WTC11 (cell line): Measurements from ENCODE around the gene TAGLN3. TPM values are rescaled to one million over a fixed set of nuclear protein-coding genes. Genes with fewer than 3 reads are reported as not detected.

Experiments used
- ATAC-seq: fragments of 200-7000 bp; cut with Tn5 transposase; 2 replicates; pipeline ENCODE4 v1.10.0; 2021; ENCODE audit warnings: mild to moderate bottlenecking, moderate library complexity
- CTCF ChIA-PET: fragments of 300-600 bp; sonication (Branson Sonifier 250); formaldehyde crosslinking; loops from one replicate; lab custom pipeline; 2021; ENCODE audit warnings: antibody characterized with exemption; lab: Charles Lee
- POLR2A ChIA-PET: fragments of 350-600 bp; sonication (Branson Sonifier 250); formaldehyde crosslinking; loops from one replicate; lab custom pipeline; 2021; ENCODE audit warnings: antibody characterized with exemption; lab: Charles Lee
- DNase-seq: peaks from one replicate; pipeline ENCODE4 v3.0.0; 2021; ENCODE audit warnings: low spot score
- H3K27ac Mint-ChIP-seq: 2 replicates; pipeline ENCODE4 v1.8.0; 2021; ENCODE audit warnings: mixed read lengths
- H3K27me3 Mint-ChIP-seq: 2 replicates; pipeline ENCODE4 v1.8.0; 2021; ENCODE audit warnings: low read depth, mild to moderate bottlenecking, moderate library complexity, mixed read lengths
- H3K36me3 Mint-ChIP-seq: 2 replicates; pipeline ENCODE4 v1.8.0; 2021; ENCODE audit warnings: mixed read lengths
- H3K4me1 Mint-ChIP-seq: 2 replicates; pipeline ENCODE4 v1.8.0; 2022; ENCODE audit warnings: mixed read lengths
- H3K4me3 Mint-ChIP-seq: 2 replicates; pipeline ENCODE4 v1.8.0; 2021; ENCODE audit warnings: mild to moderate bottlenecking, moderate library complexity, mixed read lengths
- H3K9me3 Mint-ChIP-seq: 2 replicates; pipeline ENCODE4 v1.8.0; 2021; ENCODE audit warnings: mixed read lengths
- CBFB ChIP-seq: sonication (generic); formaldehyde crosslinking; IDR thresholded peaks from 2 replicates; pipeline ENCODE4 v1.8.1; 2022; ENCODE audit warnings: mild to moderate bottlenecking, low read depth, missing genetic modification reagents
- NFE2L1 ChIP-seq: sonication (generic); formaldehyde crosslinking; IDR thresholded peaks from 2 replicates; pipeline ENCODE4 v1.8.1; 2023; ENCODE audit warnings: missing genetic modification reagents
- PRRX2 ChIP-seq: fragments of 250-450 bp; sonication (Bioruptor Pico); IDR thresholded peaks from 2 replicates; pipeline ENCODE4 v1.8.0; 2021; ENCODE audit warnings: mild to moderate bottlenecking
- SMAD3 ChIP-seq: sonication (generic); formaldehyde crosslinking; IDR thresholded peaks from 2 replicates; pipeline ENCODE4 v1.8.0; 2022; ENCODE audit warnings: missing genetic modification reagents, mild to moderate bottlenecking, borderline replicate concordance
- ZNF232 ChIP-seq: sonication (generic); formaldehyde crosslinking; IDR thresholded peaks from 2 replicates; pipeline ENCODE4 v1.8.0; 2022; ENCODE audit warnings: mild to moderate bottlenecking, missing genetic modification reagents
- total RNA-seq: library from RNA; stranded (reverse); gene quantifications from 3 replicates; pipeline ENCODE4 v1.2.3, GENCODE V29; 2021
- TF ChIP-seq, protein P1 (sequence below): sonication (generic); formaldehyde crosslinking; IDR thresholded peaks from 2 replicates; pipeline ENCODE4 v1.8.1; 2022; ENCODE audit warnings: low read depth, missing genetic modification reagents, borderline replicate concordance
- TF ChIP-seq, protein P2 (sequence below): sonication (generic); formaldehyde crosslinking; IDR thresholded peaks from 2 replicates; pipeline ENCODE4 v1.8.0; 2022; ENCODE audit warnings: missing genetic modification reagents
- TF ChIP-seq, protein P3 (sequence below): sonication (generic); formaldehyde crosslinking; IDR thresholded peaks from 2 replicates; pipeline ENCODE4 v1.8.0; 2023; ENCODE audit warnings: missing genetic modification reagents, mild to moderate bottlenecking, borderline replicate concordance
- TF ChIP-seq, protein P4 (sequence below): fragments of 250-450 bp; sonication (Bioruptor Pico); IDR thresholded peaks from 2 replicates; pipeline ENCODE4 v1.9.0; 2021; ENCODE audit warnings: mild to moderate bottlenecking
- TF ChIP-seq, protein P5 (sequence below): fragments of 250-450 bp; sonication (Bioruptor Pico); IDR thresholded peaks from 2 replicates; pipeline ENCODE4 v1.8.0; 2021; ENCODE audit warnings: mild to moderate bottlenecking

The TAGLN3 gene
- total RNA-seq, 1 experiment from 2014 or later = 2.8 TPM

DNA sequence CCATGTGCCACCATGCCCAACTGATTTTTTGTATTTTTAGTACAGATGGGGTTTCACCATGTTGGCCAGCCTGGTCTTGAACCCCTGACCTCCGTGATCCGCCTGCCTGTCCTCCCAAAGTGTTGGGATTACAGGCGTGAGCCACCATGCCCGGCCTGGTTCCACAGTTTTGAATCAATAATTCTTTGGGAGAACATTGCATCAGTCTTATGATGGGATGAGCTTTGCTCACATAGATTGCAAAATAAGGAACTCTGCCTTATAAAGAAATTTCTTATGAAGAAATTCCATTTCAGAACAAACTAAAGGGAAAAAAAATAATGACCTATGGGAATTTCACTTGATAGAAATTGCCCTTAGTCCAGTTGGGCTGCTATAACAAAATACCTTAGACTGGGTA lies 20.0 kb downstream of the TAGLN3 start (continued):
- TF ChIP-seq, protein P1, sequence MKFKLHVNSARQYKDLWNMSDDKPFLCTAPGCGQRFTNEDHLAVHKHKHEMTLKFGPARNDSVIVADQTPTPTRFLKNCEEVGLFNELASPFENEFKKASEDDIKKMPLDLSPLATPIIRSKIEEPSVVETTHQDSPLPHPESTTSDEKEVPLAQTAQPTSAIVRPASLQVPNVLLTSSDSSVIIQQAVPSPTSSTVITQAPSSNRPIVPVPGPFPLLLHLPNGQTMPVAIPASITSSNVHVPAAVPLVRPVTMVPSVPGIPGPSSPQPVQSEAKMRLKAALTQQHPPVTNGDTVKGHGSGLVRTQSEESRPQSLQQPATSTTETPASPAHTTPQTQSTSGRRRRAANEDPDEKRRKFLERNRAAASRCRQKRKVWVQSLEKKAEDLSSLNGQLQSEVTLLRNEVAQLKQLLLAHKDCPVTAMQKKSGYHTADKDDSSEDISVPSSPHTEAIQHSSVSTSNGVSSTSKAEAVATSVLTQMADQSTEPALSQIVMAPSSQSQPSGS (CRISPR knock-in tag) = no peak
- TF ChIP-seq, protein P2, sequence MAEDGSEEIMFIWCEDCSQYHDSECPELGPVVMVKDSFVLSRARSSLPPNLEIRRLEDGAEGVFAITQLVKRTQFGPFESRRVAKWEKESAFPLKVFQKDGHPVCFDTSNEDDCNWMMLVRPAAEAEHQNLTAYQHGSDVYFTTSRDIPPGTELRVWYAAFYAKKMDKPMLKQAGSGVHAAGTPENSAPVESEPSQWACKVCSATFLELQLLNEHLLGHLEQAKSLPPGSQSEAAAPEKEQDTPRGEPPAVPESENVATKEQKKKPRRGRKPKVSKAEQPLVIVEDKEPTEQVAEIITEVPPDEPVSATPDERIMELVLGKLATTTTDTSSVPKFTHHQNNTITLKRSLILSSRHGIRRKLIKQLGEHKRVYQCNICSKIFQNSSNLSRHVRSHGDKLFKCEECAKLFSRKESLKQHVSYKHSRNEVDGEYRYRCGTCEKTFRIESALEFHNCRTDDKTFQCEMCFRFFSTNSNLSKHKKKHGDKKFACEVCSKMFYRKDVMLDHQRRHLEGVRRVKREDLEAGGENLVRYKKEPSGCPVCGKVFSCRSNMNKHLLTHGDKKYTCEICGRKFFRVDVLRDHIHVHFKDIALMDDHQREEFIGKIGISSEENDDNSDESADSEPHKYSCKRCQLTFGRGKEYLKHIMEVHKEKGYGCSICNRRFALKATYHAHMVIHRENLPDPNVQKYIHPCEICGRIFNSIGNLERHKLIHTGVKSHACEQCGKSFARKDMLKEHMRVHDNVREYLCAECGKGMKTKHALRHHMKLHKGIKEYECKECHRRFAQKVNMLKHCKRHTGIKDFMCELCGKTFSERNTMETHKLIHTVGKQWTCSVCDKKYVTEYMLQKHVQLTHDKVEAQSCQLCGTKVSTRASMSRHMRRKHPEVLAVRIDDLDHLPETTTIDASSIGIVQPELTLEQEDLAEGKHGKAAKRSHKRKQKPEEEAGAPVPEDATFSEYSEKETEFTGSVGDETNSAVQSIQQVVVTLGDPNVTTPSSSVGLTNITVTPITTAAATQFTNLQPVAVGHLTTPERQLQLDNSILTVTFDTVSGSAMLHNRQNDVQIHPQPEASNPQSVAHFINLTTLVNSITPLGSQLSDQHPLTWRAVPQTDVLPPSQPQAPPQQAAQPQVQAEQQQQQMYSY = no peak

DNA sequence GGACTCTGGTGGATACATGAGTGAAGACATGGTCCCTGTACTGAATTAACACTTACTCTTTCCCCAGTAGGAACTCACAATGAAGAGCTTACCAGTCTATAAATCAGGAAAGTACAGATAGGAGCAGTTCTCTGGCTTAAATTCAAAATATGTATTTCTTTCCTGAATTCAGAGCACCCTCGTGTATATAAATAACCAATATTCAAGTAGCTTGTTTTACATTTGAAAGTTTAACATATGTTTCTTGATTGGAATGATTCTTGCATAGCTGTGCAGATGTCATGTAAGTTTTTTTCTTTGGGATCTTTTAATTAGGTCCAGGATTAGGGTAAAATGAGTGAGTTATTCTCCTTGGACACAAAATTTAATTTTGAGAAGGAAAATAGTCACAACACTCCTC lies 21.0 kb downstream of the TAGLN3 start:
- Mint-ChIP-seq H3K36me3 (no peaks in the 10 kb centered on the region), H3K9me3 (peaks cover 15% of the 10 kb centered on the region), H3K27ac (no peak overlapping the region), H3K27me3 (no peaks in the 10 kb centered on the region; the same call in 1 of the 2 replicates), H3K4me1 (no peaks in the 10 kb centered on the region; the same call in 1 of the 2 replicates), H3K4me3 (no peak overlapping the region)
- TF ChIP-seq CBFB (CRISPR knock-in tag) = no peak
- no peak for TF ChIP-seq ZNF232
- TF ChIP-seq, protein P3, sequence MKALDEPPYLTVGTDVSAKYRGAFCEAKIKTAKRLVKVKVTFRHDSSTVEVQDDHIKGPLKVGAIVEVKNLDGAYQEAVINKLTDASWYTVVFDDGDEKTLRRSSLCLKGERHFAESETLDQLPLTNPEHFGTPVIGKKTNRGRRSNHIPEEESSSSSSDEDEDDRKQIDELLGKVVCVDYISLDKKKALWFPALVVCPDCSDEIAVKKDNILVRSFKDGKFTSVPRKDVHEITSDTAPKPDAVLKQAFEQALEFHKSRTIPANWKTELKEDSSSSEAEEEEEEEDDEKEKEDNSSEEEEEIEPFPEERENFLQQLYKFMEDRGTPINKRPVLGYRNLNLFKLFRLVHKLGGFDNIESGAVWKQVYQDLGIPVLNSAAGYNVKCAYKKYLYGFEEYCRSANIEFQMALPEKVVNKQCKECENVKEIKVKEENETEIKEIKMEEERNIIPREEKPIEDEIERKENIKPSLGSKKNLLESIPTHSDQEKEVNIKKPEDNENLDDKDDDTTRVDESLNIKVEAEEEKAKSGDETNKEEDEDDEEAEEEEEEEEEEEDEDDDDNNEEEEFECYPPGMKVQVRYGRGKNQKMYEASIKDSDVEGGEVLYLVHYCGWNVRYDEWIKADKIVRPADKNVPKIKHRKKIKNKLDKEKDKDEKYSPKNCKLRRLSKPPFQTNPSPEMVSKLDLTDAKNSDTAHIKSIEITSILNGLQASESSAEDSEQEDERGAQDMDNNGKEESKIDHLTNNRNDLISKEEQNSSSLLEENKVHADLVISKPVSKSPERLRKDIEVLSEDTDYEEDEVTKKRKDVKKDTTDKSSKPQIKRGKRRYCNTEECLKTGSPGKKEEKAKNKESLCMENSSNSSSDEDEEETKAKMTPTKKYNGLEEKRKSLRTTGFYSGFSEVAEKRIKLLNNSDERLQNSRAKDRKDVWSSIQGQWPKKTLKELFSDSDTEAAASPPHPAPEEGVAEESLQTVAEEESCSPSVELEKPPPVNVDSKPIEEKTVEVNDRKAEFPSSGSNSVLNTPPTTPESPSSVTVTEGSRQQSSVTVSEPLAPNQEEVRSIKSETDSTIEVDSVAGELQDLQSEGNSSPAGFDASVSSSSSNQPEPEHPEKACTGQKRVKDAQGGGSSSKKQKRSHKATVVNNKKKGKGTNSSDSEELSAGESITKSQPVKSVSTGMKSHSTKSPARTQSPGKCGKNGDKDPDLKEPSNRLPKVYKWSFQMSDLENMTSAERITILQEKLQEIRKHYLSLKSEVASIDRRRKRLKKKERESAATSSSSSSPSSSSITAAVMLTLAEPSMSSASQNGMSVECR (CRISPR knock-in tag) = no peak
- TF ChIP-seq SMAD3 = no peak
- TF ChIP-seq, protein P4, sequence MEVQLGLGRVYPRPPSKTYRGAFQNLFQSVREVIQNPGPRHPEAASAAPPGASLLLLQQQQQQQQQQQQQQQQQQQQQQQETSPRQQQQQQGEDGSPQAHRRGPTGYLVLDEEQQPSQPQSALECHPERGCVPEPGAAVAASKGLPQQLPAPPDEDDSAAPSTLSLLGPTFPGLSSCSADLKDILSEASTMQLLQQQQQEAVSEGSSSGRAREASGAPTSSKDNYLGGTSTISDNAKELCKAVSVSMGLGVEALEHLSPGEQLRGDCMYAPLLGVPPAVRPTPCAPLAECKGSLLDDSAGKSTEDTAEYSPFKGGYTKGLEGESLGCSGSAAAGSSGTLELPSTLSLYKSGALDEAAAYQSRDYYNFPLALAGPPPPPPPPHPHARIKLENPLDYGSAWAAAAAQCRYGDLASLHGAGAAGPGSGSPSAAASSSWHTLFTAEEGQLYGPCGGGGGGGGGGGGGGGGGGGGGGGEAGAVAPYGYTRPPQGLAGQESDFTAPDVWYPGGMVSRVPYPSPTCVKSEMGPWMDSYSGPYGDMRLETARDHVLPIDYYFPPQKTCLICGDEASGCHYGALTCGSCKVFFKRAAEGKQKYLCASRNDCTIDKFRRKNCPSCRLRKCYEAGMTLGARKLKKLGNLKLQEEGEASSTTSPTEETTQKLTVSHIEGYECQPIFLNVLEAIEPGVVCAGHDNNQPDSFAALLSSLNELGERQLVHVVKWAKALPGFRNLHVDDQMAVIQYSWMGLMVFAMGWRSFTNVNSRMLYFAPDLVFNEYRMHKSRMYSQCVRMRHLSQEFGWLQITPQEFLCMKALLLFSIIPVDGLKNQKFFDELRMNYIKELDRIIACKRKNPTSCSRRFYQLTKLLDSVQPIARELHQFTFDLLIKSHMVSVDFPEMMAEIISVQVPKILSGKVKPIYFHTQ (CRISPR knock-in tag) = no peak
- no peak for TF ChIP-seq PRRX2 (CRISPR knock-in tag)
- TF ChIP-seq, protein P5, sequence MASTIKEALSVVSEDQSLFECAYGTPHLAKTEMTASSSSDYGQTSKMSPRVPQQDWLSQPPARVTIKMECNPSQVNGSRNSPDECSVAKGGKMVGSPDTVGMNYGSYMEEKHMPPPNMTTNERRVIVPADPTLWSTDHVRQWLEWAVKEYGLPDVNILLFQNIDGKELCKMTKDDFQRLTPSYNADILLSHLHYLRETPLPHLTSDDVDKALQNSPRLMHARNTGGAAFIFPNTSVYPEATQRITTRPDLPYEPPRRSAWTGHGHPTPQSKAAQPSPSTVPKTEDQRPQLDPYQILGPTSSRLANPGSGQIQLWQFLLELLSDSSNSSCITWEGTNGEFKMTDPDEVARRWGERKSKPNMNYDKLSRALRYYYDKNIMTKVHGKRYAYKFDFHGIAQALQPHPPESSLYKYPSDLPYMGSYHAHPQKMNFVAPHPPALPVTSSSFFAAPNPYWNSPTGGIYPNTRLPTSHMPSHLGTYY = no peak
- TF ChIP-seq NFE2L1 (CRISPR knock-in tag) = no peak
- CTCF ChIA-PET = no interaction called here
- POLR2A ChIA-PET = no interaction called here
- ATAC-seq (no peak), DNase-seq (no peak)
